Skeletal muscle tissue (tissue), 4 donors: Measurements from ENCODE around the gene PLEKHA8. TPM values are rescaled to one million over a fixed set of nuclear protein-coding genes. Genes with fewer than 3 reads are reported as not detected.

Source experiments
- H3K27ac ChIP-seq: one replicate; pipeline ENCODE4 v1.7.0; 2013; ENCODE audit warnings: mild to moderate bottlenecking, low read depth, low read length, inconsistent platforms
- H3K27me3 ChIP-seq, 3 donors: one replicate each; pipeline ENCODE4 v1.7.0; 2013; ENCODE audit warnings: low read length in 3 of 3; ENCODE audit not compliant: control insufficient read depth in 3 of 3, insufficient read depth in 3 of 3
- H3K36me3 ChIP-seq, 3 donors: one replicate each; pipeline ENCODE4 v1.7.0; 2013; ENCODE audit warnings: low read length in 3 of 3; ENCODE audit not compliant: control insufficient read depth in 3 of 3, insufficient read depth in 3 of 3
- H3K4me1 ChIP-seq, 3 donors: one replicate each; pipeline ENCODE4 v1.7.0; 2013; ENCODE audit warnings: low read length in 3 of 3, mild to moderate bottlenecking in 3 of 3; ENCODE audit not compliant: control insufficient read depth in 3 of 3, insufficient read depth in 3 of 3
- H3K4me3 ChIP-seq, 3 donors: one replicate each; pipeline ENCODE4 v1.7.0; 2013; ENCODE audit warnings: low read length in 3 of 3
- H3K9ac ChIP-seq, 3 donors: one replicate each; pipeline ENCODE4 v1.7.0; 2013; ENCODE audit warnings: low read length in 3 of 3, mild to moderate bottlenecking in 3 of 3, moderate library complexity in 2 of 3, low read depth in 1 of 3
- H3K9me3 ChIP-seq, 3 donors: one replicate each; pipeline ENCODE4 v1.7.0; 2013; ENCODE audit warnings: low read length in 3 of 3; ENCODE audit not compliant: control insufficient read depth in 3 of 3
- total RNA-seq: library from RNA; depleted of rRNA; stranded (reverse); fragments of >200 nt; gene quantifications from one replicate; pipeline ENCODE4 v1.2.3, GENCODE V29; 2014
- donor health status: Osteomylitis.

Gene PLEKHA8
- total RNA-seq, 1 donor from 2014 or later: 6.8 TPM

DNA sequence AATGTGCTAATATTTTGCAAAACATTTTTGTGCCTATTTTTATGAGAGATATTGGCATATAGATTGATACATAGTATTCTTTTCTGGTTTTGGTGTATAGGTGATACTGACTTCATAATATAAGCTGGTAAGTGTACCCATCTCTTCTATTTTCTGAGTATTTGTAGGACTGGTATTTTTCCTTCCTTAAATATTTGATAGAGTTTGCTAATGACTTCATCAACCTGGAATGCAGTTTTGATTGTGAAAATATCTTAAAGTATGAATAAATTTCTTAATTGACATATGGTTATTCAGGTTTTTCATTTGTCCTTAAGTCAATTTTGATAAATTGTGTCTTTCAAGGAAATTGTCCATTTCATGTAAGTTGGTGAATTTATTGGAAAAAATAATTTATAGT, 32.6 kb upstream of the PLEKHA8 start:
- Histone ChIP-seq H3K9ac (no peak overlapping the region), H3K27me3 (peaks cover 3 to 11% (median 6%) of the 10 kb centered on the region in 3 donors), H3K9me3 (peaks cover 6 to 9% (median 7%) of the 10 kb centered on the region in 3 donors), H3K27ac (no peak overlapping the region), H3K36me3 (no peaks in the 10 kb centered on the region), H3K4me3 (no peak overlapping the region), H3K4me1 (no peaks in the 10 kb centered on the region)

- H3K4me1 ChIP-seq: no peaks in the 10 kb centered on the region
- peaks cover 6 to 9% (median 7%) of the 10 kb centered on the region in 3 donors for H3K9me3 ChIP-seq
- no peak overlapping the region for H3K27ac ChIP-seq
- no peak overlapping the region for H3K9ac ChIP-seq
- H3K36me3 ChIP-seq: no peaks in the 10 kb centered on the region
- H3K4me3 ChIP-seq: no peak overlapping the region
- peaks cover 3 to 8% (median 6%) of the 10 kb centered on the region in 3 donors for H3K27me3 ChIP-seq
These were observed 31.9 kb upstream of the PLEKHA8 start for GRCh38 chr7:29996321-29996720.

DNA sequence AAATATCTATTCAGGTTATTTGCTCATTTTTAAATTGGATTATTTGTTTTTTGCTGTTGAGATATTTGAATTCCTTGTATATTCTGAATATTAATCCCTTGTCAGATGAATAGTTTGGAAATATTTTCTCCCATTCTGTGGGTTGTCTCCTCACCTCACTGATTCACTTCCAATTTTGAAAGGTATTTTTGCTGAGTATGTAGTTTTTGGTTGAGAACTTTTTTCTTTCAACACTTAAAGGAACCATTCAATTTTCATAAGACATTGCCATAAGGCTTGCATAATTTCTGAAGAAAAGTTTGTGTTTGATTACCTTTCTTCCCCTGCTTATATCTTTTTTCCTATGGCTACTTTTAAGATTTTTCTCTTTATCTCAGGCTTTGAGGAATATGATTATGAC, 29.7 kb upstream of the PLEKHA8 start:
- Histone ChIP-seq H3K9me3 (peaks cover 6 to 7% (median 6%) of the 10 kb centered on the region in 3 donors), H3K4me1 (no peaks in the 10 kb centered on the region), H3K9ac (no peak overlapping the region), H3K27me3 (no peaks in the 10 kb centered on the region), H3K4me3 (no peak overlapping the region), H3K27ac (no peak overlapping the region), H3K36me3 (no peaks in the 10 kb centered on the region)

- Histone ChIP-seq H3K9me3 (no peaks in the 10 kb centered on the region), H3K4me1 (no peaks in the 10 kb centered on the region), H3K9ac (no peak overlapping the region), H3K4me3 (no peak overlapping the region), H3K36me3 (no peaks in the 10 kb centered on the region), H3K27ac (no peak overlapping the region), H3K27me3 (no peaks in the 10 kb centered on the region)
These were observed 26.2 kb upstream of the PLEKHA8 start for GRCh38 chr7:30001998-30002397.

DNA sequence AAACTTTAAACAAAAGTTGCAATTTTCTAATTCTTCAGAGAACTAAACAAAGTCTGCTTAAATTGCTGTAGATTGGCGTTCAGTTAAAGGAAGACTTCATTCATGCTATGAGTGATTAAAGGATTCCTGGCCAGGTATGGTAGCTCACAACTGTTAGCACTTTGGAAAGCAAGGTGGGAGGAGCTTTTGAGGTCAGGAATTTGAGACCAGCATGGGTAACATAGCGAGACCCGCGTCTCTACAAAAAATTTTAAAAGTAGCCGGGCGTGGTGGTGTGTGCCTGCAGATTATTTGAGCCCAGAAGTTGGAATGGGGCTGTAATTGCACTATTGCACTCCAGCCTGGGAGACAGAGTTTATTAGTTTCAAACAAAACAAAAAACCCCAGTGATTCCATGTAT, 25.1 kb upstream of the PLEKHA8 start:
- Histone ChIP-seq H3K4me3 (no peak overlapping the region), H3K4me1 (no peaks in the 10 kb centered on the region), H3K9me3 (no peaks in the 10 kb centered on the region), H3K27me3 (no peaks in the 10 kb centered on the region), H3K36me3 (no peaks in the 10 kb centered on the region), H3K9ac (no peak overlapping the region), H3K27ac (no peak overlapping the region)

- no peak overlapping the region for H3K4me3 ChIP-seq
- H3K9me3 ChIP-seq: no peaks in the 10 kb centered on the region
- H3K4me1 ChIP-seq: no peaks in the 10 kb centered on the region
These were observed 22.7 kb upstream of the PLEKHA8 start for GRCh38 chr7:30005464-30005863.

GRCh38 chr7:30010021-30010420, 18.2 kb upstream of the PLEKHA8 start:
- Histone ChIP-seq H3K9me3 (no peaks in the 10 kb centered on the region), H3K4me3 (no peak overlapping the region), H3K27ac (no peak overlapping the region), H3K9ac (no peak overlapping the region), H3K36me3 (peaks cover 0 to 7% (median 6%) of the 10 kb centered on the region in 3 donors), H3K4me1 (no peaks in the 10 kb centered on the region), H3K27me3 (no peaks in the 10 kb centered on the region)

More at GRCh38 chr7:30005464-30005863, 22.7 kb upstream of the PLEKHA8 start:
- H3K9ac ChIP-seq: no peak overlapping the region
- no peaks in the 10 kb centered on the region for H3K27me3 ChIP-seq
- no peak overlapping the region for H3K27ac ChIP-seq
- H3K36me3 ChIP-seq: no peaks in the 10 kb centered on the region

- Histone ChIP-seq H3K36me3 (peaks cover 0 to 10% (median 7%) of the 10 kb centered on the region in 3 donors), H3K4me1 (no peaks in the 10 kb centered on the region), H3K9ac (no peak overlapping the region), H3K9me3 (no peaks in the 10 kb centered on the region), H3K27ac (no peak overlapping the region), H3K27me3 (no peaks in the 10 kb centered on the region), H3K4me3 (no peak overlapping the region)
These were observed 15.5 kb upstream of the PLEKHA8 start for GRCh38 chr7:30012757-30013156.

GRCh38 chr7:30018451-30018850, 9.8 kb upstream of the PLEKHA8 start:
- Histone ChIP-seq H3K27me3 (no peaks in the 10 kb centered on the region), H3K36me3 (peaks cover 0 to 16% (median 13%) of the 10 kb centered on the region in 3 donors), H3K9ac (no peak overlapping the region), H3K9me3 (no peaks in the 10 kb centered on the region), H3K27ac (no peak overlapping the region), H3K4me3 (no peak overlapping the region), H3K4me1 (no peaks in the 10 kb centered on the region)

GRCh38 chr7:30019387-30019786, 8.8 kb upstream of the PLEKHA8 start:
- Histone ChIP-seq H3K9ac (no peak overlapping the region), H3K4me3 (no peak overlapping the region), H3K9me3 (no peaks in the 10 kb centered on the region), H3K27me3 (no peaks in the 10 kb centered on the region), H3K36me3 (peaks cover 0 to 10% (median 6%) of the 10 kb centered on the region in 3 donors), H3K27ac (no peak overlapping the region), H3K4me1 (no peaks in the 10 kb centered on the region)

- Histone ChIP-seq H3K27ac (no peak overlapping the region), H3K27me3 (no peaks in the 10 kb centered on the region), H3K9ac (no peak overlapping the region)
These were observed 8.3 kb upstream of the PLEKHA8 start for GRCh38 chr7:30019960-30020359.

More at GRCh38 chr7:30019960-30020359, 8.3 kb upstream of the PLEKHA8 start:
- Histone ChIP-seq H3K4me3 (no peak overlapping the region), H3K36me3 (peaks cover 0 to 10% (median 6%) of the 10 kb centered on the region in 3 donors), H3K9me3 (no peaks in the 10 kb centered on the region), H3K4me1 (peaks cover 0 to 5% (median under 1%) of the 10 kb centered on the region in 3 donors)
